PC-3 (cell line): Measurements from ENCODE around the gene RAP1B. TPM values are rescaled to one million over a fixed set of nuclear protein-coding genes. Genes with fewer than 3 reads are reported as not detected.
A peak's percentile ranks its signal among the peaks of the same experiment; 100 is the strongest.

Experiments used
- ATAC-seq: fragments of 200-7000 bp; cut with Tn5 transposase; 2 replicates; pipeline ENCODE4 v1.9.1; 2020; ENCODE audit warnings: mild to moderate bottlenecking, moderate library complexity
- BruUV-seq: library from RNA; stranded (reverse); fragments of 400-500 nt; replicated peaks from 2 replicates; lab custom pipeline; 2021; lab: Mats Ljungman, UMichigan
- CTCF ChIA-PET: fragments of 300-600 bp; sonication (Branson Sonifier 250); formaldehyde crosslinking; loops from one replicate; lab custom pipeline; 2022; ENCODE audit warnings: antibody characterized with exemption; lab: Charles Lee
- POLR2A ChIA-PET: fragments of 300-600 bp; sonication (Branson Sonifier 250); formaldehyde crosslinking; loops from one replicate; lab custom pipeline; 2022; ENCODE audit warnings: antibody characterized with exemption; ENCODE audit not compliant: unreplicated experiment; lab: Charles Lee
- DNase-seq: peaks from one replicate; pipeline ENCODE4 v3.0.0-alpha.2; 2015
- H2AFZ ChIP-seq: fragments of 300-600 bp; sonication (generic); 2 replicates; pipeline ENCODE4 v1.6.0; 2016; ENCODE audit warnings: antibody characterized with exemption, low read length
- H3F3A ChIP-seq: fragments of 300-600 bp; sonication (generic); one replicate; pipeline ENCODE4 v1.6.0; 2017; ENCODE audit warnings: antibody characterized with exemption, low read length, control low read depth, mild to moderate bottlenecking; ENCODE audit not compliant: unreplicated experiment
- H3K27ac ChIP-seq: fragments of 300-600 bp; sonication (generic); 2 replicates; pipeline ENCODE4 v1.5.1; 2016; ENCODE audit warnings: mild to moderate bottlenecking, low read length
- H3K27me3 ChIP-seq: fragments of 300-600 bp; sonication (generic); 2 replicates; pipeline ENCODE4 v1.6.1; 2016; ENCODE audit warnings: low read length, mixed read lengths
- H3K36me3 ChIP-seq: fragments of 300-600 bp; sonication (generic); 2 replicates; pipeline ENCODE4 v1.6.1; 2016; ENCODE audit warnings: low read depth, mixed run types, low read length, mixed read lengths
- H3K4me1 ChIP-seq: fragments of 300-600 bp; sonication (generic); 2 replicates; pipeline ENCODE4 v1.5.1; 2016; ENCODE audit warnings: low read length; ENCODE audit not compliant: insufficient read depth
- H3K4me2 ChIP-seq: fragments of 300-600 bp; sonication (generic); 2 replicates; pipeline ENCODE4 v1.6.0; 2016; ENCODE audit warnings: low read length
- H3K4me3 ChIP-seq: fragments of 300-600 bp; sonication (generic); 2 replicates; pipeline ENCODE4 v1.5.1; 2016; ENCODE audit warnings: mild to moderate bottlenecking, low read length, mixed read lengths
- H3K79me2 ChIP-seq: fragments of 300-600 bp; sonication (generic); 2 replicates; pipeline ENCODE4 v1.6.1; 2017; ENCODE audit warnings: low read length, mixed read lengths
- H3K9ac ChIP-seq: fragments of 300-600 bp; sonication (generic); 2 replicates; pipeline ENCODE4 v1.6.0; 2016; ENCODE audit warnings: mild to moderate bottlenecking, low read length
- H3K9me2 ChIP-seq: fragments of 300-600 bp; sonication (generic); replicated peaks from 2 replicates; pipeline ENCODE4 v1.6.1; 2016; ENCODE audit warnings: mixed run types, low read length, mixed read lengths
- H3K9me3 ChIP-seq: fragments of 300-600 bp; sonication (generic); 2 replicates; pipeline ENCODE4 v1.6.1; 2016; ENCODE audit warnings: low read length, mixed read lengths
- H4K20me1 ChIP-seq: fragments of 300-600 bp; sonication (generic); 2 replicates; pipeline ENCODE4 v1.6.1; 2016; ENCODE audit warnings: low read length, mixed read lengths
- CTCF ChIP-seq: fragments of 300-600 bp; sonication (generic); conservative IDR thresholded peaks from 2 replicates; pipeline ENCODE4 v1.5.1; 2017; ENCODE audit warnings: antibody characterized with exemption, low read depth, mild to moderate bottlenecking, low read length
- EZH2 ChIP-seq: fragments of 300-600 bp; sonication (generic); IDR thresholded peaks from one replicate; pipeline ENCODE4 v1.6.1; 2017; ENCODE audit warnings: antibody characterized with exemption, mild to moderate bottlenecking, low read length; ENCODE audit not compliant: unreplicated experiment
- EZH2phosphoT487 ChIP-seq: fragments of 300-600 bp; sonication (generic); IDR thresholded peaks from 2 replicates; pipeline ENCODE4 v1.6.1; 2018; ENCODE audit warnings: mild to moderate bottlenecking, antibody characterized with exemption, low read length, borderline replicate concordance
- intact Hi-C: fragments of 100-400 bp; cut with micrococcal nuclease; formaldehyde crosslinking; loops from 2 replicates; pipeline ENCODE4 v1.9.0; 2023
- total RNA-seq: library from RNA; depleted of rRNA; stranded (reverse); fragments of >200 nt; gene quantifications from 2 replicates; pipeline ENCODE4 v1.2.3, GENCODE V29; 2014

Gene RAP1B
- total RNA-seq, 1 experiment from 2014 or later: 98.0 TPM

GRCh38 chr12:68611806-68612160, 1.1 kb downstream of the RAP1B start:
- ATAC-seq (no peak), DNase-seq (no peak)
- Histone ChIP-seq H3K27ac (peak overlapping the region; percentile 57), H3K79me2 (peaks cover 56% of the 10 kb centered on the region), H3K36me3 (peaks cover 4% of the 10 kb centered on the region; the same call in 1 of the 2 replicates), H3K27me3 (no peaks in the 10 kb centered on the region), H2AFZ (no peak overlapping the region), H3F3A (no peaks in the 10 kb centered on the region), H3K4me1 (peaks cover 41% of the 10 kb centered on the region), H3K9me2 (no peaks in the 10 kb centered on the region), H4K20me1 (peaks cover 46% of the 10 kb centered on the region), H3K4me2 (peak overlapping the region; percentile 88), H3K4me3 (peak overlapping the region; percentile 91), H3K9me3 (no peaks in the 10 kb centered on the region), H3K9ac (peak overlapping the region; percentile 88)
- CTCF ChIA-PET: no interaction called here
- TF ChIP-seq EZH2phosphoT487: no peak
- no peak for TF ChIP-seq CTCF
- TF ChIP-seq EZH2: no peak
- BruUV-seq: no TSS peak
- intact Hi-C loops: loop anchor here (2.0 to 5.0 kb wide), 4 partner anchors 44 to 279 kb away; partner anchors contain the start of genes MDM1, MDM2 and NUP107
- POLR2A ChIA-PET: interaction anchor here (0.6 kb wide), 1 partner anchor 46 kb away, joined by 3 read pairs; no protein-coding TSS in a partner anchor

GRCh38 chr12:68612202-68612601, 1.5 kb downstream of the RAP1B start:
- H2AFZ ChIP-seq: no peak overlapping the region
- no peak for ATAC-seq
- H3K79me2 ChIP-seq: peaks cover 60% of the 10 kb centered on the region
- POLR2A ChIA-PET: interaction anchor here (0.7 kb wide), 1 partner anchor 19 kb away, joined by 3 read pairs; no protein-coding TSS in a partner anchor
- H3K9me3 ChIP-seq: no peaks in the 10 kb centered on the region
- intact Hi-C loops: loop anchor here (5.0 kb wide), 2 partner anchors 45 to 195 kb away; partner anchors contain the start of gene MDM2
- peak overlapping the region; percentile 88 for H3K9ac ChIP-seq
- H3K4me3 ChIP-seq: peak overlapping the region; percentile 91
- H3K36me3 ChIP-seq: peaks cover 4% of the 10 kb centered on the region; the same call in 1 of the 2 replicates
- no peaks in the 10 kb centered on the region for H3K9me2 ChIP-seq
- H3F3A ChIP-seq: no peaks in the 10 kb centered on the region
- peak overlapping the region; percentile 88 for H3K4me2 ChIP-seq
- TF ChIP-seq EZH2phosphoT487 (no peak), CTCF (no peak), EZH2 (no peak)
- peak overlapping the region; percentile 57 for H3K27ac ChIP-seq
- no peaks in the 10 kb centered on the region for H3K27me3 ChIP-seq
- H4K20me1 ChIP-seq: peaks cover 50% of the 10 kb centered on the region
- CTCF ChIA-PET: no interaction called here
- peak; percentile 41 for DNase-seq
- BruUV-seq: TSS peak; percentile 45
- peaks cover 46% of the 10 kb centered on the region for H3K4me1 ChIP-seq

GRCh38 chr12:68612697-68613096, 2.0 kb downstream of the RAP1B start:
- Histone ChIP-seq H2AFZ (no peak overlapping the region), H3K36me3 (peaks cover 4% of the 10 kb centered on the region; the same call in 1 of the 2 replicates), H3K9me3 (no peaks in the 10 kb centered on the region), H3F3A (no peaks in the 10 kb centered on the region), H3K9me2 (no peaks in the 10 kb centered on the region), H3K27me3 (no peaks in the 10 kb centered on the region), H4K20me1 (peaks cover 52% of the 10 kb centered on the region), H3K4me2 (peak overlapping the region; percentile 88), H3K79me2 (peaks cover 65% of the 10 kb centered on the region), H3K4me3 (peak overlapping the region; percentile 91), H3K4me1 (peaks cover 51% of the 10 kb centered on the region), H3K27ac (peak overlapping the region; percentile 57), H3K9ac (peak overlapping the region; percentile 88; the same call in 1 of the 2 replicates)
- BruUV-seq: no TSS peak
- ChIA-PET CTCF (no interaction called here), POLR2A (interaction anchor here (0.6 to 0.7 kb wide), 2 partner anchors 18 to 28 kb away, joined by 3 to 9 read pairs; no protein-coding TSS in a partner anchor)
- ATAC-seq: no peak
- DNase-seq: no peak
- intact Hi-C loops: loop anchor here (5.0 kb wide), 2 partner anchors 45 to 195 kb away; partner anchors contain the start of gene MDM2
- TF ChIP-seq EZH2phosphoT487: no peak
- no peak for TF ChIP-seq CTCF
- TF ChIP-seq EZH2: no peak
